Endometrium (tissue), 2 donors: ENCODE measurements around the gene EXOC4.

Source experiments
- FAIRE-seq: peaks from 2 replicates; lab custom pipeline; 2012; peaks lifted over from hg19 to GRCh38; lab: Jason Lieb, UNC
- donor health status: control.
- donor health status: control.

The EXOC4 gene

DNA sequence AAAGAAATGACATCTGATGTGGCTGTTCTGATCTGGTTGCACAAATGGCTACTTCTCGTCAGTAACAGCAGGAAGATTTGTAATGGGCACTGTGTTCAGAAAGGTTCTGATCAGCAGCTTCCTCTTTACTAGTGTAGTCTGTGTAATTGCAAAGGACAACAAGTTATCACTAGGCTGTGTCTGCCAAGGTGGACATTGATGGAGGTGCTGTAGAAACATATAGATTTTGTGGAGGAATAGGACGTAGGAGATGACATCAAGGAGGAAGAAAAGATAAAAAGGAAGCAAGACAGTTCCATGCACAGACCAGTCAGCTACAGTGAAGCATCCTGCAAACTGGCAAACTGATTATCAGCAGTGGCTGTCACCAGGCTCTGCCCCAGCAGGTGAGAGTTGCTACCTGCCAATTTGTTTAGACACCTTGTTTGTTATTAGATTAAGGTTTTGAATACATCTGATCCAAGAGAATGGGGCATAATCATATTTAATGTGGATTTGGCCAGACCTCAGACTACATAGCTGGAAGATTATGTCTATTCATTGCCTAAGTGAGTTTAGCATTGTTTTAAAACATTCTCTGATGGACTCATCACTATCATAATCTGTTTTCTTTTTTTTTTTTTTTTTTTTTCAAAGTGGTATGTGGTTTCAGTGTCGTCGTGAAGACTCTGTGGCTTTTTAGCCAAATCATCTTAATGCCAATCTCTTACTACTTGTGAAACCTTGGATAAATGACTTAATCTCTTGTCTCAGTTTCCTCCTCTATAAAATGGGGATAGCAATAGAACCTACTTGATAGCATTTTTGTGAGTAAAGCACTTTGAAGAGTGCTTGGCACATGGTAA, 456.4 kb downstream of the EXOC4 start:
- no peak for FAIRE-seq

DNA sequence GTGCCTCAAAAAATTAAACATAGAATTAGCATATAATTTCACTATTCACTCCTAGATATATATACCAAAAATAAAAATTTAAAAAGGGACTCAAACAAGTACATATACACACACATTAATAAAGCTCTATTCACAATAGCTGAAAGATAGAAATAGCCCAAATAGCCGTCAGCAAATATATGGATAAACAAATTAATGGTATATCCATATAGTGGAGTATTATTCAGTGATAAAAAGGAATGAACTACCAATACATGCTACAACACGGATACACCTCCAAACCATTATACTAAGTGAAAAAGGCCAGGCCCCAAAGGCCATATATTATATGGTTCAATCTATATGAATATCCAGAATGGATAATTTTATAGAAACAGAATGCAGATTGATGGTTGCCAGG, 459.7 kb downstream of the EXOC4 start:
- FAIRE-seq = no peak

DNA sequence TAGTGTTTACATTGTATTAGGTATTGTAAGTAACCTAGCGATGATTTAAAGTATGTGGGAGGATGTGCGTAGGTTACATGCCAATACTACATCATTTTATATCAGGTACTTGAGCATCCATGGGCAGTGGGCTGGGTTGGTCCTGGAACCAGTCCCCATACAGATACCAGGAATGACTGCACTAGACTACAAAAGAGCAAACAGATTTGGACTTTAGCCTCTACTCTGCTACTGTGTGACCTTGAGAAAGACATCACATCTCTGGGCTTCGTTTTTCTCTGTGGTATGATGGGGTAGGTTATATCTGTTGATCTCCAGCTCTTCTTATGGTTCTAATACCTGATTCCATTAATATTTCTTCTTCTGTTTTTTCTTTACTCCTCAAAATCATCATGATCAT, 461.8 kb downstream of the EXOC4 start:
- FAIRE-seq = no peak

DNA sequence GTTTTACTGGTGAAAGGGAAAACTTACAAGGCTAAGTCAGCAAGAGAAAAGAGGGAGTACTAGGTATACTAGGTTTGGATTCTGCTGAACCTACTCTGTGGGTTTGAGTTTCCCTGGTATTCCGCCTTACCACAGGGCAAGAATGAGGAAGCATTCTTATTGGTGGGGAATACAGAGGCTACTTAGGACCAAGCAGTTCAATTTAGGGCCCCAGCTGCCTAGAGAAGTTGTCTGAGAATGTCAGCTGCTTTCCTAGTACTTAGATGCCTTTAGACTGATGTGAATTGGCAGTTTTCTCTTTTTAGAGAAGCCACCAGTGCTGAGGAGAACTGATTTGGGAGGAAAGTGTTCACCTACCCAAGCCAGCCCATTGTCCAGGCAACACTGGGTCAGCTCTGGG, 465.3 kb downstream of the EXOC4 start:
- FAIRE-seq = no peak

DNA sequence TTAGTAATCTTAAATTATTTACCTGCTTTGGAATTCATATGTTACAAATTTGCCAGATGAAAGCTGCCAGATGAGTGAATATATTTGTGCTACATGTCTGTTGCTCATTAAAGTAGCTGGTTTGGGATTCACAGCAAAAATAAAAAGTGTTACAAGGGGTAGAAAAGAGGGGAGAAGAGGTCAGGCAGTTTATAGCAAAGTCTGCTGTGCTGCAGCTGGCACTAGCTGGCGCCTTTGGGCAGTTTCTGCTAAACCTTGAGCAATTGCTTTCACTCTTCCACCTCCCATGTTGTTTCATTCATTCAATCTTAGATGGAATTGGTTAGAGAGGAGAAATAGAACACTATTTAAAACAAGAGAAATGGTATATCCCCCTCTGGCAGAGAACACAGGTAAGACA, 470.2 kb downstream of the EXOC4 start:
- FAIRE-seq = no peak

DNA sequence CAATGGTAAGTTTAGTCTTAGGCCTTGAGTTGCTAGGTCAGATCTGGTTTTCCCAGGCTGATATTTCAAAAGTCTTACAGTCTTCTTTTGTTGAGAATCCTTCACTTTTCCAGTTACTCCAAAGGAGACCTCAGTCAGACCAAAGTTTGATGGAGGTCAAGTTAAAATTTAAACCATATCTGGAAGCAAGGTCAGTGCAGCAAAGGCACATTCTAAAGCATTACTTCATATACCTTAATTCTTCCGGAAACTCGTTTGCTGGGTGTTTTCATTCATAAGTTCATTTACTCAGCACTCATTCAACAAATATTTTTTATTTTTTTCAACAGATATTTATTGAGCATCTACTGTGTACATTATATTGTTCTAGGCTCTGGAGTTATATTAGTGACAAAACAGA, 471.3 kb downstream of the EXOC4 start:
- FAIRE-seq = no peak

DNA sequence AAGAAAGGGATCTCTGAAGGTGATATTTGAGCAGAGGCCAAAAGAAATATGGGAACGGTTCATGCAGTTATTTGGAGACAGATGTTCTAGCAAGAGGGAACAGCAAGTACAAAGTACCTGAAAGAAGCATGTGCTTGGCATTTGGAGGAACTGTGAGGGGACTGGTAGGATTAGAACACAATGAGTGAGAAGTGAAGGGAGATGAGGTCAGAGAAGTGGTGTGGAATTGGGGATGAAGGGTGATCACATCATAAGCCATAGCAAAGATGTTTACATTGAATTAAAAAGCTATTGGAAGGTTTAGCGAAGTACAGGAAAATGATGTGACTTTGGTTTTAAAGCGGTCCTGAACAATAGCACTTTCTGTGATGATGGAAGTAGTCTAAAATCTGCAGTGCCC, 471.8 kb downstream of the EXOC4 start:
- FAIRE-seq = no peak

DNA sequence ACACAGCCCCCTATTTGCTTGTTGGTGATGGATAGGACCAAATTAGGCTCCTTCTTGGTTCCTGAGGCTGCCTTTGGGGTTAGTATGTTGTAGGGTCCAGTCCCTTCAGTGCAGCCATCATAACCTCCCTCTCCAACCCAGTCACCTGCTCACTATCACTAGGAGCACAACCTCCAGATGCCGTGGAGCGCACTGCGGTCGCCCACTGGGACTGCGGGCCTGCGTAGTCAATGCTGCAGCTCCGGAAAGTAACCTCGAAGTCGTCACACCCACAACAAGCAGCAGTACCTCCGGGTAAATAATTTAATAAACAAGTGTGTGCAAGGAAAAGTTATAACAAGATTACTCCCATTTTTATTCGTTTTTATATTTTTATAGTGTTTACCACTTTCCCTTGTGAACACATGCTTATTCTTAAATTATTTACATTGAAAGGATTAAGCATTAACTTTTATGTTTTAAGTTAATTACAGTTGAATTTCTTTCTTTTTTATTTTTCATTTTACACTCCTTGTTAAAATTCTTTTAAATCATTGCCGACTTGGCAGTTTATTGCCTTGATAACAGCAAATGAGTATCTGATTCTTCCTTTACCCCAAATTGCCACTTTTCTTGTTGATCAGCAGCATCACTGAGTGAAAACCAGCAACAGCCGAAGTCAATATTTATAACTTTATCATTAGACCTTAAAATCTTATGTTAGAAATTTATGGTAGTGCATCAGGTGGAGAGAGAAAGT, 474.8 kb downstream of the EXOC4 start:
- FAIRE-seq = no peak

DNA sequence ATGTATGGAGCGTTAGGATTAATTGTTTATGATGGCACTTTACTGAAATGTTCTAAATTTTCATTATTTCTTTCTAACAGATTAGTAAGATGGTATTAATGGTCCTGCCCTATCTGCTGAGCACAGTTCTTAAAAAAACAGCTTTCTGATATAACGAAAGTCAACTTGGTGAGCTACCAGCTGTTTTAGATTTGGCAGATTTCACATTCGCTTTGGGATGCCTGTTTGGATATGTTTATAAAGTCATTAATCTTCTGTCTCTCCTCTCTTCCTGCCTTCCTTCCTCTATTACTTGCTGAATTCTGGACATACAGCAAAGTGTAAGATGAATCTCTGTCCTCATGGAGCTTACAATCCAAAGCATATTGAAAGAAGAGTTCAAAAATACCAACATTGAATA, 477.5 kb downstream of the EXOC4 start:
- no peak for FAIRE-seq

DNA sequence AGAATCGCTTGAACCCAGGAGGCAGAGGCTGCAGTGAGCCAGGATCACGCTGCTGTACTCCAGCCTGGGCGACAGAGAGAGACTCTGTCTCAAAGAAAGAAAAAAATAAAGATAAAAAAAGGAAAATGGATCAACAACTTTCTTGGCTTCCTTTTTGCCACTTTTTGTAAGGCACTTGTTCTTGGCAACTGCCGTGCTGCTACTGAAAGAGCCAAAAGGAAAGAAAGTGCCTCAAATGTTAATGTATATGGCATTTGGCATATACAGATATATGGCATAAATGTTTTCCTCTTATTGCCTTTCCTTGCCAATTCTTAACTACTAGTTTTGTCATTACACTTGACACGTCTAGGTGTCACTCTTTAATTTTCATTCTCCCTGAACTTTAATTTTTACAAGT, 480.5 kb downstream of the EXOC4 start:
- FAIRE-seq = no peak

DNA sequence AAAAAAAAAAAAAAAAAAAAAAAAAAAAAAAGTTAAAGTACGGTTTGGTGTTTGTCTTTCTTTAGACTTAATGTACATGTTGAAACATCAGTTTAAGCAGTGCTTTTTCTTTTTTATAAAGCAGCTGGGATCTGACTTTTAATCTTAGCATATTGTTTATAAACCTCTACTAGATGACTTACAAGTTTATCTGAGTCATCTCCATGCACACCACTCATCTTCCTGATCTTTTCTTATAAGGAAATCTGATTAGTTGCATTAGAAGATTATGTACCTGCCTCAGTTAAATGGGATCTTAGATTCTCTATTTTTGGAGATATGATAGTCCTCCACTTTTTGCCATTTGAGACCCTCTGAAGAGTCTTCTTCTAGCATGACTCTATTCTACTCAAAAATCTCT, 482.3 kb downstream of the EXOC4 start:
- FAIRE-seq = no peak

DNA sequence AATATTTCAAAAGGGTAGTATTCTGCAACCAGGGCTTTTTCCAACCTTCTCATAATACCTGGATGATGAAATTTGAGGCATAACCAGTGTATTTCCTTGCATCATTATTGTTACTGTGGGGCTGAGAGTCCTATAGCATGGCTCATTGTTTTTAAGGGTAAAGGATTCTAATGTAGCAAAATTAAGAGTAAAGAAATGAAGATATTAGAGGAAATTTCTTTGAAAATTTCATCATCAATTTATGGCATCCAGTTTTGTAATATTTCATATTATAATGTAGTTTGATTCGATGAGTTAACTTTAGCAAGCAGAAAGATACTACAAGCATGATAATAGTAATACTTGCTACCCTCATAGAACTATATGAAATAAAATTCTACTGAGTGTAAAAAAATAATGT, 486.9 kb downstream of the EXOC4 start:
- no peak for FAIRE-seq

DNA sequence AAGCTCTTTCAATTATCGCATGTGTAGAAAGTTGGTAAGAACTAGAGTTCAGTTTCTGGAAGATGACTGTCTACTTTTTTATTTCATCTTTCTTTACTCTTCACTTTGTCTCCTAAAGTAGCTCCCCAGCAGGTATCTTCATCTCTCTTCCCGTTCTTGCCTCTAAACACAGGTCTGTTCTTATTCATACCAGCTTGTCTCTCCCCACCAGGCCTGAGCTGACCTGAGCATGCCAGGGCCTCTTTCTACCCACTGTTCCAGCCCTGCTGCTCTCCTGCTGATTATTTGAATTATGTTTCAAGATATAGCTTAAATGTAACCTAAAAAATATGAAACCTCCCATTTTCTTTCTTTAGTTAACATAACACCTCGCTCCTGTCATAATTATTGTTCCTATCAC, 488.2 kb downstream of the EXOC4 start:
- FAIRE-seq = no peak

DNA sequence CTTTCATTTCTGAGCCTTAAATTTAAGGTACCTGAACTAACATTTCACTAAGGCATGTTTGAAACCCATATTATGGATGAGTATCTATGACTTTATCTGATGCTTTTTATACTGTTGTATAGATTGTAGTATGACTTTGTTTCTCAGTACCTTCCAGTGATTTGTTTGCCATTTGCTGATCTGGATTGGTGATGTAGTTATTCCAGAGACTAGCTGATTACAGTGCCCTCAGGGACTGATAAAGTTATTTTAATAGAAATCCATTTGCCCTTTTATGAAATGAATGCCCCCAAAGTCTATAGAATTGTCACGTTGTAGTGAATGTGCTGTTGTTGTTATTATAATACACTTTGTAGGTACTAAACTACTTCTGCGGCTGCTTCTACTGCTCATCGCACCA, 488.8 kb downstream of the EXOC4 start:
- no peak for FAIRE-seq

DNA sequence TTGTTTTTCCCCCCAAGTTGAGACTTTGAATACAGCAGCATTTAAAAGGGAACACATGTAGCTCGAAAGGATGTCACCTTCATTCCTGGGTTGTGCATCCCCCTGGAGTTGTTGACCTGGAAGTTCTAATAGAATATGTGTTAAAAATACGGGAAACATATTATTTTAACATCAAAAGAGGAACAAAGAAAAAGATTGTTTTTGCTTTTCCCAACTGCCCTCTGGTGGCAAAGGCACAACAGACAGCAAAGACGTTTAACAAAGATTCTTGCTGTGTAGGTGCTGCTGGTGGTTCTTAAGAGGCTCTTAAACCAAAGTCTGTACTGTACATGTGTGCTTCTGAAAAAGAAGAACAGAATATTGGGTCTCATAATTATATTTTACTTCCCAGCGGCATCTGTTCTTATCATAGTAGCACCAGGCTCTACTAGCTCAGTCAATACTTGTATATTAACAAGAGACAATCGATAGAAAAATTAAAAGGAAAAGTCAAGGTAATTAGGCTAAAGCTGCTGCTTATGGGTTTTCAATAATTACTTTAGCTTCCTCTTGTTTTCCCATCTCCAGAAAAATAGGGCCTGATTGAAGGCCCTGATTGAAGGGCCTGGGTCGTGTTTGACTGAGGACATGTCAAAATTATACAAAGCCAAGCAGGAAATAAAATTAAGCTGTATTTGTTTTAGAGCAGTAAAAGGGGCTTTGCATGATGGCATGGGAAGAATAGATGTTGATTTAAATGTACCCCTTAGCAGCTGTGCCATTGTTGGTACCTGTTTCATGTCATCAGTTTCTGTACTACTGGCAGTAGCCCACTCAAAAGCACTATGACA, 490.0 kb downstream of the EXOC4 start:
- no peak for FAIRE-seq

DNA sequence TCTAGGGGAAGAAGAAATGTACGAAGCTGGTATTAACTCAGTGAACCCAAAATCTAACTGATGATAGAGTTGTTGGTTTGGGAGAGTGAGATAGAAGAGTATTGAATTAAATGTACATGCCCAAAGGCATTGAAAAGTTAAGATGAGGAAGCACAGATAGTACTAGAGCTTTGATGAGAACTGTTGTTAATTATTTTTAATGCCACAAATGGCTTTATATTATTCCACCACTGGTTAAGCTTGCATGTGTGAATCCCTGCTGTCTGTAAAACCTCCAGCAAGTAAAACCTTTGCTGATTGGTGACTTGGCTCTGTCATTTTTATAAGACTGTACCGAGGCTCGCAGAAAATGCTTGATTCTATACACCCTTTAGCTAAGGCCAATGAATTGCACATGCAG, 491.6 kb downstream of the EXOC4 start:
- FAIRE-seq = no peak

DNA sequence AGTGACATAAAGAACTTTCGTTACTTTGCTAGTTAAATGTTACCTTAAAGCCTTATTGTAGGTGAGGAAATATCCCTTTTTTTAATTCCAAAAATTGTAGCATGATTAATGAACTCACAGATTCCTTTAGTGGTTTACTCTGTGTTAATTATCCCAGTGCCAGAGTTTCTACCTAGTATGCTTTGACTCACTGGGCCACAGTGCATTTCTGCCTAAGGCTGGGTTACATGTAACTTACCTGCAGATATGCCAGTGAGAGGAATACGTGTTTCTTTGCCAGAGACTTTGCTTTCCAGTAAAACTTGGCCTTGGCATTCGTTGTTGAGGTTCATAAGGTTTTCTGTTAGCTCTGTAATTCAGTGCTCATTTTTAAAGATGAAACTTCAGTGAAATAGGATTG, 493.4 kb downstream of the EXOC4 start:
- no peak for FAIRE-seq

DNA sequence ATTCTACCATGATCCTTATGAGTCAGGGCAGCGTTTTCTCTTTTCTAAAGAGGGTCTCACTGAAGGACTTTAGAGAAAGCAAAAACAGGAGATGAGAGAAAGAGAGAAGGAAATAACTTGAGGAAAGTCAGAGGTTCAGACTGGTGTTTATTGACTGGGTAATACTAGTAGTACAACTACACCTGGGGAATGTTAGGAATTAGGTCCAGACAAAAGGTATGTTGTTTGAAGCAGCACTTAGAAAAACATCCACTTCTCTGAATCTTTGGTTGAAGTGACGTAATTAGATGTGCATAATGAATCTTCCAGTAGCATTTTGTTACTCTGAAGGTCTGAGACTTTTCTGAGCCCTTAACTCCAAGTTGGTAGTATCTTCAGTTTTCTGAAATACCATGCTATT, 494.0 kb downstream of the EXOC4 start:
- FAIRE-seq = no peak

DNA sequence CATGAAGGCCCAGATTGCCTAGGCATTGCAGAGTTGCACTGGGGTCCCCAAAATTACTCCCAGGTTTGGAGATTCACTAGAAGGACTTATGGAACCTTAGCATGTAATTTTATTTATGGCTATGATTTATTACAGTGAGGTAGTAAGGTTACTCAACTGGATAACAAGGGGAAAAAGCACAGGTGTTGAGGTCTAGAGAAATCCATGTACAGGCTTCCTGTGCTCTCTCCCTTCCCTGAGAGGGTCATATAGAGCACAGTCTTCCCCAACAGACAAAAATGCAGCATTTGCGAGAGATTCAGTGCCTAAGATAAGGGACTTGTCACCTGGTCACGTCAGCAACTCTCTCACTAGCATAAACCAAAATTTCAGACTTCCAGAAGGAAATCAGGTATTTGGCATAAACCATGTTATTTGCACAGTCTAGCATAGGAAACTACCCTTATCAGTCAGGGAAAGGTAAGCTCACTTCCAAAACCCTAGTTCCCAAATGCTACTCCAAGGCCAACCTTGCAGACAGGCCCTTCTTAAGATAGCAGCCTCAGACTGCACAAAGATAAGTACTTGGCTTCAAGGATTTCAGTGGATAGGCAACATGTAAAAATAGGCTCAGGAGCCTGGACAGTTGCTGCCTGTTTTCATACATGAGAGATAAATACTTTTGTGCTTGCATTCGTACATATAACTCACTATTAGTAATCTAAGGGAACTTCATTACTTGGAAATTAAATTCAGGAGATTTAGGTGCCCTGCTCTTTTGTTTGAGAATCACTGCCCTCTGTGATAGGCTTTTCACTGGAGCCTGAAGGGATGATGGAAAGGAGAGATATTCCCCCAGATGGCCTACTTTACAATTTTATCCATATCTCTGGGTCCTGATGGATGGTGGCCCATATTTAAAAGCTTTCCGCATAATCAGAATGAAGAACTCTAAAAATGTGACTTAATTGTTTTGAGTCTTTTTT, 495.8 kb downstream of the EXOC4 start:
- FAIRE-seq = no peak

DNA sequence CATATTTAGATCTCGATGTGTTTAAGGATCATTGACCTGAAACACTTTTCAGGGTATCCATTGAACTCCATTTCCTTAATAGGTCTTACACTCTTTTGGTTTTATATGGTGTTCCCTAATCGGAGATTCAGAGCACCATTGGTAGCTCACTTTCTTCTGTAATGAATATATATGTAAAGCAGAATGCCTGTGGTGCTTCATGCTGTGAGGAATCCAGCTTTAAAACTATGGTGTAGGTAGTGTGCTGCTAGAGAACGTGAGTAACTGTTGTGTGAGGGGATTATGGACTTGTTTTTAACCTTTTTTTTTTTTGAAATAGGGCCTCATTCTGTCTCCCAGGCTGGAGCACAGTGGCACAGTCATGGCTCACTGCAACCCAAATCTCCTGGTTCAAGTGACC, 497.4 kb downstream of the EXOC4 start:
- FAIRE-seq = no peak

DNA sequence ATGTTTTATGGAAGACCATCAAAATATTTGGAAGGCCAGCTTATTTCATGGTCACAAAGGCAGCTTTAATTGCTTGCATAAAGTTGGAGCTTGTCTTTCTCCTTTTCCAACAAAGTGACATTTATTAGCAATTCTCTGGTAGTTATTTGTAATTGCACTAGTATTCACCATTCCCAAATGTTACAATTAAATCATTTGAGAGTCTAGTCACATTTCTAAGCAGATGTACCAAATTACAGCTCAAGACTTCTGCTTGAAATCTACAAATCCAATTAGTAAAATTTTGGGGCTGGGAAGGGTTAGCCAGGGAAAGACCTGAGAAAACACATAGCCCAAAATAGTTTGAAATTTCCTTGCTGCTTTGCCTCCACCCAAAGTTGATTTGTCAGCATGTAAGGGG, 498.2 kb downstream of the EXOC4 start:
- FAIRE-seq = no peak

DNA sequence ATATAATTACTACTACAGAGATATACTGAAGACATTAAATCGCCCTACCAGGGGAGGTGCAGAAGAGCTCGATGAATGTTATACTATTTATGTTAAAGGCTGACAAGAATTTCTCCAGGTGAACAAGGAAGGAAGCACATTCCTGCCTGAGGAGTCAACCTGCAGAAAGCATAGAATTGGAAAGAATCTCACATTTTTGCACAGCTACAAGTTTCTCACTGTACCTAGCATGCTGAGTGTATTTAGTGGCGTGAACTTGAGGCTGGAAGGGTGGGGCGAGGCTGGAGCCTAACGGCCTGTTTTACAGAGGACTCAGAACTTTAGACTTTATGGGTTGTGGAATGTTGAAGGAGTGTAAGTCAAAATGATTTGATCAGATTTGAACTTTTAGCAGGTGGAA, 500.6 kb downstream of the EXOC4 start:
- no peak for FAIRE-seq
